ENCODE measurements around the gene ALDH3A2.

Gene ALDH3A2

GRCh38 chr17:19672009-19672750, 23.6 kb downstream of the ALDH3A2 start:
- Histone ChIP-seq H3K79me2 (ENCODE audit: insufficient read depth, low read length) (no peaks in the 10 kb centered on the region), H3K4me2 (ENCODE audit: insufficient read depth, low read length) (no peak overlapping the region), H4K20me1 (ENCODE audit: insufficient read depth, low read length) (no peaks in the 10 kb centered on the region), H3K4me1 (ENCODE audit: insufficient read depth, low read length) (no peaks in the 10 kb centered on the region), H3K27ac (ENCODE audit: low read length) (no peak overlapping the region), H3K4me3 (ENCODE audit: low read depth in 1 of 2, low read length in 2 of 2) (no peak overlapping the region), H3K9ac (ENCODE audit: low read depth, low read length) (no peak overlapping the region), H2AFZ (ENCODE audit: low read depth, low read length) (no peak overlapping the region), H3K36me3 (ENCODE audit: insufficient read depth, low read length) (no peaks in the 10 kb centered on the region), H3K9me3 (ENCODE audit: insufficient read depth, low read length, severe bottlenecking) (no peaks in the 10 kb centered on the region), H3K27me3 (ENCODE audit: insufficient read depth, low read length, poor library complexity) (peaks cover 13% of the 10 kb centered on the region)
- TF ChIP-seq EZH2 (IDR thresholded peaks at IDR 0.05; ENCODE audit: borderline replicate concordance, low read depth, low read length, severe bottlenecking), result no peak
- TF ChIP-seq, protein P1, sequence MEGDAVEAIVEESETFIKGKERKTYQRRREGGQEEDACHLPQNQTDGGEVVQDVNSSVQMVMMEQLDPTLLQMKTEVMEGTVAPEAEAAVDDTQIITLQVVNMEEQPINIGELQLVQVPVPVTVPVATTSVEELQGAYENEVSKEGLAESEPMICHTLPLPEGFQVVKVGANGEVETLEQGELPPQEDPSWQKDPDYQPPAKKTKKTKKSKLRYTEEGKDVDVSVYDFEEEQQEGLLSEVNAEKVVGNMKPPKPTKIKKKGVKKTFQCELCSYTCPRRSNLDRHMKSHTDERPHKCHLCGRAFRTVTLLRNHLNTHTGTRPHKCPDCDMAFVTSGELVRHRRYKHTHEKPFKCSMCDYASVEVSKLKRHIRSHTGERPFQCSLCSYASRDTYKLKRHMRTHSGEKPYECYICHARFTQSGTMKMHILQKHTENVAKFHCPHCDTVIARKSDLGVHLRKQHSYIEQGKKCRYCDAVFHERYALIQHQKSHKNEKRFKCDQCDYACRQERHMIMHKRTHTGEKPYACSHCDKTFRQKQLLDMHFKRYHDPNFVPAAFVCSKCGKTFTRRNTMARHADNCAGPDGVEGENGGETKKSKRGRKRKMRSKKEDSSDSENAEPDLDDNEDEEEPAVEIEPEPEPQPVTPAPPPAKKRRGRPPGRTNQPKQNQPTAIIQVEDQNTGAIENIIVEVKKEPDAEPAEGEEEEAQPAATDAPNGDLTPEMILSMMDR (IDR thresholded peaks at IDR 0.05; ENCODE audit: borderline replicate concordance, extremely low read depth, low read length, poor library complexity, severe bottlenecking), result peak; percentile 16
- DNase-seq, result no peak
- ATAC-seq (ENCODE audit: insufficient read depth, low read depth), result no peak

- Histone ChIP-seq H3K4me3 (ENCODE audit: low read depth in 1 of 2, low read length in 2 of 2) (no peak overlapping the region), H3K36me3 (ENCODE audit: insufficient read depth, low read length) (no peaks in the 10 kb centered on the region), H3K27me3 (ENCODE audit: insufficient read depth, low read length, poor library complexity) (peaks cover 13% of the 10 kb centered on the region), H3K79me2 (ENCODE audit: insufficient read depth, low read length) (no peaks in the 10 kb centered on the region), H3K27ac (ENCODE audit: low read length) (no peak overlapping the region), H3K4me1 (ENCODE audit: insufficient read depth, low read length) (no peaks in the 10 kb centered on the region), H2AFZ (ENCODE audit: low read depth, low read length) (no peak overlapping the region), H4K20me1 (ENCODE audit: insufficient read depth, low read length) (no peaks in the 10 kb centered on the region), H3K4me2 (ENCODE audit: insufficient read depth, low read length) (no peak overlapping the region), H3K9ac (ENCODE audit: low read depth, low read length) (no peak overlapping the region), H3K9me3 (ENCODE audit: insufficient read depth, low read length, severe bottlenecking) (no peaks in the 10 kb centered on the region)
- DNase-seq, result no peak
- TF ChIP-seq EZH2 (IDR thresholded peaks at IDR 0.05; ENCODE audit: borderline replicate concordance, low read depth, low read length, severe bottlenecking), result no peak
- no peak for ATAC-seq (ENCODE audit: insufficient read depth, low read depth)
These were observed 25.1 kb downstream of the ALDH3A2 start for GRCh38 chr17:19673623-19674022.

DNA sequence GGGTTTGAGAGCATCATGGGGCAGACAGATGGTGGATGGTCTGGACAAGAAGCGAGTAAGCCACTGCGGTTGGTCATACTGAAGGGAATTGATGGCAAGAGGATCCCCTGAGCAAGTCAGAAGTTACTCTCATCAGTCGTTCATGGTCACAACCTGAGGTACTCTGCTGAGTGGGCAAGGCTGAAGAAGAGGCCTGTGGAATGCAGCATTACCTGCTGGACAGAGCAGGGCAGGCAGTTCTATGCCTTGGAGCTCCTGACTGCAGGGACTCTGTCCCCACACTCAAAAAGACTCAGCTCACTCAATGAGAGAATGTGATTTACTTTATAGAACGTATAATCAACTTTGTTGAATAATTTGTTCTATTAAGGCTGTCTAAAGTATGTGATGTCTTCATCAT, 28.3 kb downstream of the ALDH3A2 start:
- Histone ChIP-seq H3K9me3 (ENCODE audit: insufficient read depth, low read length, severe bottlenecking) (no peaks in the 10 kb centered on the region), H3K36me3 (ENCODE audit: insufficient read depth, low read length) (no peaks in the 10 kb centered on the region), H2AFZ (ENCODE audit: low read depth, low read length) (no peak overlapping the region), H3K4me1 (ENCODE audit: insufficient read depth, low read length) (no peaks in the 10 kb centered on the region), H3K4me3 (ENCODE audit: low read depth in 1 of 2, low read length in 2 of 2) (no peak overlapping the region), H3K79me2 (ENCODE audit: insufficient read depth, low read length) (no peaks in the 10 kb centered on the region), H3K9ac (ENCODE audit: low read depth, low read length) (no peak overlapping the region), H4K20me1 (ENCODE audit: insufficient read depth, low read length) (no peaks in the 10 kb centered on the region), H3K4me2 (ENCODE audit: insufficient read depth, low read length) (no peak overlapping the region), H3K27ac (ENCODE audit: low read length) (no peak overlapping the region), H3K27me3 (ENCODE audit: insufficient read depth, low read length, poor library complexity) (peaks cover 7% of the 10 kb centered on the region)
- DNase-seq (no peak), ATAC-seq (ENCODE audit: insufficient read depth, low read depth) (no peak)
- no peak for TF ChIP-seq EZH2 (IDR thresholded peaks at IDR 0.05; ENCODE audit: borderline replicate concordance, low read depth, low read length, severe bottlenecking)
- TF ChIP-seq, protein P1 (IDR thresholded peaks at IDR 0.05; ENCODE audit: borderline replicate concordance, extremely low read depth, low read length, poor library complexity, severe bottlenecking), result no peak

DNA sequence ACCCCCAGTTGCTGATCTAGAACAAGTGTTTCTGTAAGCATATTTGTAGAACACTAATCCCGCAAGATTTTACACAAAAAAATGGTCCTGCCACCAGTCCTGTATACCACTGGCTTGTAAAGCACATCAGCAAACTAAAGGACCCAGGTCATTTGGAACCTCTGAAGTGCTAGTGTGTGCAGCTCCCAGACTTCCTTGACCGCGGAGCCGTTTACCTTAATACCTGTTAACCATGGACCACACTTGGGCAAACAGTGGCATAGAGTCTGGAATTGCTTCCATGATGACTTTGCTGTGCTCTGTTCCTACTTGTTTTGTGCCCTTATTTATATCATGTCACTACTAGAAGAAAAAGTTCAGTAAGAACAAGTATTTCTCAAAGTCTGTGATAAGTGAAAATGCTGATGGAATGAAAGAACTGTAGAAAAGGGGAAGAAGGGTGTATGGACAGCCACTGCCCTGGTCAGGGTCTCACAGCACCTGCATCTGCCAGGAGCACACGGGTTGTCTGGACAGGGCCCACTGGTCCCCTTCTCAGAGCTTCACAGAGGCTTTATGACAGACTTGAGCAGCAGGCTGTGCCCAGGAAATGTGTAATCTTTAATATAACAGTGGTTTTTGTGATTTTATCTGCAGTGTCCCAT, 29.3 kb downstream of the ALDH3A2 start:
- H2AFZ ChIP-seq (ENCODE audit: low read depth, low read length), result no peak overlapping the region
- no peak overlapping the region for H3K9ac ChIP-seq (ENCODE audit: low read depth, low read length)
- H4K20me1 ChIP-seq (ENCODE audit: insufficient read depth, low read length), result no peaks in the 10 kb centered on the region
- peaks cover 4% of the 10 kb centered on the region for H3K27me3 ChIP-seq (ENCODE audit: insufficient read depth, low read length, poor library complexity)
- no peaks in the 10 kb centered on the region for H3K4me1 ChIP-seq (ENCODE audit: insufficient read depth, low read length)
- H3K4me3 ChIP-seq (ENCODE audit: low read depth in 1 of 2, low read length in 2 of 2), result no peak overlapping the region
- H3K27ac ChIP-seq (ENCODE audit: low read length), result no peak overlapping the region
- no peak for TF ChIP-seq EZH2 (IDR thresholded peaks at IDR 0.05; ENCODE audit: borderline replicate concordance, low read depth, low read length, severe bottlenecking)
- TF ChIP-seq, protein P1 (IDR thresholded peaks at IDR 0.05; ENCODE audit: borderline replicate concordance, extremely low read depth, low read length, poor library complexity, severe bottlenecking), result no peak
- no peaks in the 10 kb centered on the region for H3K9me3 ChIP-seq (ENCODE audit: insufficient read depth, low read length, severe bottlenecking)
- DNase-seq (no peak), ATAC-seq (ENCODE audit: insufficient read depth, low read depth) (no peak)
- H3K4me2 ChIP-seq (ENCODE audit: insufficient read depth, low read length), result no peak overlapping the region
- no peaks in the 10 kb centered on the region for H3K79me2 ChIP-seq (ENCODE audit: insufficient read depth, low read length)
- no peaks in the 10 kb centered on the region for H3K36me3 ChIP-seq (ENCODE audit: insufficient read depth, low read length)

All from DND-41 (cell line).